Fibroblast of gingiva (primary cell): ENCODE results near the gene TMEM8B.
"Not testable (repeated sequence)": the region's sequence is repeated elsewhere in the genome, so short reads cannot be mapped to it uniquely, and the experiment has no call there.

Source experiments
- DNase-seq: peaks from one replicate; pipeline ENCODE4 v3.0.0-alpha.2; 2011; ENCODE audit warnings: low read depth

The TMEM8B gene

GRCh38 chr9:35907711-35908503 lies 78.9 kb downstream of the TMEM8B start:
- DNase-seq = peak; percentile 92

- peak; percentile 48 for DNase-seq
Measured at GRCh38 chr9:35908504-35909125, 79.6 kb downstream of the TMEM8B start.

DNA sequence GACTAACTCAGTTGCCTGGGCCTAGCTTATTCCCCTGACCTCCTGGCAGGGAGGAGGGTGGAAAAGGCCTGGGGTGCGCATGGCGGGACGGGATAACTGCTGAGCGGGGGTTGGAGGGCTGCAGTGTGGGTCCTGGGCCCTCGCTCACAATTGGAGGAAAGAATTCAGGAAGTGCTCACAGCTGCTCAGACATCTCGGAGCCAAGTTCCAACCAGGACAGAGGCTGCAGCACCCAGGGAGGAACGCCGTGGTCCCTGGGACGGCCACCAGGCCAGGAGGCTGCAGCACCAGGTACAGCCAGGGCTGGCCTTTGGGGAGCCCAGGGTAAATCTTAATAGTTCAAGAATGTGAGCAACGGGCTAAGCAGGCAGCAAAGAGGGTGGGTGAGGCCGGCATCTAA lies 80.2 kb downstream of the TMEM8B start, which contains the start of gene SPAAR:
Gene SPAAR, plus strand, starts transcription at position 217 of the 400 bp plus-strand sequence. CDS start 974 bp downstream, outside the sequence.
- DNase-seq = no peak

DNA sequence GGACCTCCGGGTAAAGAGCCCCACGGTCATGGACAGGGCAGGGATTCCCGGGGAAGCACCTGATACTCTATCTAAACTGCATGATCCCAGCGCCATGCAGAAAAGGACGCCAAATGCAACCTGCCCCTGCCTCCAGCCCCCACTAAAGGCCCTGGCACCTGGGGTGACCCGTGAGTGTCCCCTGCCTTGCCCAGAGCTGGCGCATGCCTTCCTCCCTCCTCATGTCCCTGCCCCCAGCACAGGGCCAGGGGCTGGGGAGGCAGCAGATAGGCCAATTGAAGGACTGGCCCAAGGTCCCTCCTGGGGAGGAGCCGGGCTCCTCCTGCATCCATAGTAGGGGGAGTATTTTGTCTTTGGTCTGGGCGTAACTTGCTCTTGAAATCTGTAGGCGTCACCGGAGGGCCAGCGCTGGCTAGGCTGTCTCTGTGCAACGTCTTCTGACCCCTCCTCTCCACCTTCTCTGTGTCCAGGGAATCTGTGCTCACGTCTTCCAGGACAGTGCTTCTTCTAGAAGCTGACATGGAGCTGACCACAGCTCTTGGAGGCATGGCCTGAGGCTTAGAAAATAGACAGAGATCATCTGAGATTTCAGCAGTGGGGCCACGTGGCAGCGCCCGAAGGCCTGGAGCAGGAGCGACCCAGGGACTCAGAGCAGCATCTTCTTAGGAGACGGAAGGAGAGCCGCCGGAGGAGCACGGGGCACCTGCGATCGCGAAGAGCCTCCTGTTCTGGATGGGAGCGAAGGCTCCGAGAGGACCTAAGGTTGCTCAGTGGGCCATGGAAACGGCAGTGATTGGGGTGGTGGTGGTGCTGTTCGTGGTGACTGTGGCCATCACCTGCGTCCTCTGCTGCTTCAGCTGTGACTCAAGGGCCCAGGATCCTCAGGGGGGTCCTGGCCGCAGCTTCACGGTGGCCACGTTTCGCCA lies 80.9 kb downstream of the TMEM8B start:
- no peak for DNase-seq

GRCh38 chr9:35910613-35911359 lies 81.8 kb downstream of the TMEM8B start:
- DNase-seq = peak; percentile 56

- DNase-seq = no peak
Measured at GRCh38 chr9:35911690-35912089, 82.7 kb downstream of the TMEM8B start.

GRCh38 chr9:35912791-35913400 lies 83.9 kb downstream of the TMEM8B start:
- no peak for DNase-seq

GRCh38 chr9:35913429-35913828 lies 84.4 kb downstream of the TMEM8B start:
- DNase-seq = not testable (repeated sequence)

DNA sequence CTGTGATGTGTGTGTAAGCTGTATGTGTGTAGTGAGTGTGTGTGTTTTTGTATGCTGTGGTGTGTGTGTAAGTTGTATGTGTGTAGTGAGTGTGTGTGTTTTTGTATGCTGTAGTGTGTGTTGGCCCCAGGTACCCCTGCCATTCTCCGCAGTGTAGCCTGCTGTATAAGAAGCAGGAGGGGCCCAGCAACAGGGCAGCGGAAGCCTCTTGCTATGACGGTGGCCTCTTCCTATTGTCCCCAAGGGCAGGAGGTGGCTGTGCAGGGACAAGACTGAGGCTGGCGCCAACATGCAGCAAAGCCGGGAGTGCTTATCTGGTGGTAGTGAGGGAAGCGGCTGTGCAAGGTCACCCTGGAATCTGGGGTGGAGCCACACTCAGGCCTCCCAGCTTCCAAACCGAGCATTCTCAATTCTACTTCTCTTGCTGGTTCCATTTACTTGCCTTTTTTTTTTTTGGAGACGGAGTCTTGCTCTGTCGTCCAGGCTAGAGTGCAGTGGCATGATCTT lies 85.3 kb downstream of the TMEM8B start:
- DNase-seq = no peak
